Smooth muscle cell (in vitro differentiated cells): ENCODE results near the gene CCR5AS.

Experiments
- DNase-seq: peaks from one replicate; lab custom pipeline; 2025; ENCODE audit not compliant: unreplicated experiment; lab: John Stamatoyannopoulos, UW
- H2AFZ ChIP-seq: fragments of 200-600 bp; sonication (generic); 2 replicates; pipeline ENCODE4 v1.6.0; 2016; ENCODE audit warnings: antibody characterized with exemption, low read depth, mild to moderate bottlenecking
- H3F3A ChIP-seq: fragments of 200-600 bp; sonication (generic); 2 replicates; pipeline ENCODE4 v1.6.0; 2017; ENCODE audit warnings: antibody characterized with exemption, low read depth
- H3K27ac ChIP-seq: fragments of 200-600 bp; sonication (generic); 2 replicates; pipeline ENCODE4 v1.5.1; 2016; ENCODE audit warnings: low read depth, mild to moderate bottlenecking
- H3K27me3 ChIP-seq: fragments of 200-600 bp; sonication (generic); 2 replicates; pipeline ENCODE4 v1.6.1; 2016; ENCODE audit warnings: low read depth, mild to moderate bottlenecking
- H3K36me3 ChIP-seq: fragments of 200-600 bp; sonication (generic); 2 replicates; pipeline ENCODE4 v1.5.1; 2016; ENCODE audit warnings: low read depth
- H3K4me1 ChIP-seq: fragments of 200-600 bp; sonication (generic); 2 replicates; pipeline ENCODE4 v1.5.1; 2016; ENCODE audit warnings: low read depth
- H3K4me2 ChIP-seq: fragments of 200-600 bp; sonication (generic); 2 replicates; pipeline ENCODE4 v1.6.0; 2016; ENCODE audit warnings: mild to moderate bottlenecking
- H3K4me3 ChIP-seq: fragments of 200-600 bp; sonication (generic); 2 replicates; pipeline ENCODE4 v1.5.1; 2016; ENCODE audit warnings: mild to moderate bottlenecking
- H3K79me2 ChIP-seq: fragments of 200-600 bp; sonication (generic); 2 replicates; pipeline ENCODE4 v1.6.0; 2016; ENCODE audit warnings: low read depth, mild to moderate bottlenecking
- H3K9ac ChIP-seq: fragments of 200-600 bp; sonication (generic); 2 replicates; pipeline ENCODE4 v1.6.0; 2016; ENCODE audit warnings: low read depth
- H3K9me3 ChIP-seq: fragments of 200-600 bp; sonication (generic); replicated peaks from 2 replicates; pipeline ENCODE4 v1.5.1; 2016; ENCODE audit warnings: low read depth
- H4K20me1 ChIP-seq: fragments of 200-600 bp; sonication (generic); 2 replicates; pipeline ENCODE4 v1.6.0; 2016; ENCODE audit warnings: low read depth
- CTCF ChIP-seq: fragments of 200-600 bp; sonication (generic); IDR thresholded peaks from 2 replicates; pipeline ENCODE4 v1.5.1; 2017; ENCODE audit warnings: borderline replicate concordance, mild to moderate bottlenecking, antibody characterized with exemption; ENCODE audit not compliant: insufficient read depth, poor library complexity, severe bottlenecking
- WGBS: methylation state at CpG from one replicate; pipeline ENCODE4 v1.1.7; 2016; ENCODE audit warnings: low lambda C conversion rate; 5-methylcytosine and 5-hydroxymethylcytosine counted together

The CCR5AS gene

GRCh38 chr3:46454606-46455005, 47.7 kb upstream of the CCR5AS start:
- no peak overlapping the region for H3K4me3 ChIP-seq
- H3K4me1 ChIP-seq, result no peaks in the 10 kb centered on the region
- no peaks in the 10 kb centered on the region for H3F3A ChIP-seq
- no peak overlapping the region for H3K27ac ChIP-seq
- no peak overlapping the region for H2AFZ ChIP-seq
- H3K36me3 ChIP-seq, result no peaks in the 10 kb centered on the region
- no peak for DNase-seq
- H3K9ac ChIP-seq, result no peak overlapping the region
- WGBS, result 85% methylated on average over 7 of the region's 7 CpGs
- no peak overlapping the region for H3K4me2 ChIP-seq
- no peaks in the 10 kb centered on the region for H3K79me2 ChIP-seq
- peaks cover 18% of the 10 kb centered on the region for H3K27me3 ChIP-seq
- no peaks in the 10 kb centered on the region for H3K9me3 ChIP-seq
- no peak for TF ChIP-seq CTCF
- H4K20me1 ChIP-seq, result no peaks in the 10 kb centered on the region

- no peak overlapping the region for H3K9ac ChIP-seq
- TF ChIP-seq CTCF, result no peak
- no peak for DNase-seq
- H2AFZ ChIP-seq, result no peak overlapping the region
- no peaks in the 10 kb centered on the region for H3K9me3 ChIP-seq
- H3F3A ChIP-seq, result no peaks in the 10 kb centered on the region
- no peak overlapping the region for H3K4me2 ChIP-seq
- no peak overlapping the region for H3K27ac ChIP-seq
- H3K4me3 ChIP-seq, result no peak overlapping the region
- no peaks in the 10 kb centered on the region for H3K36me3 ChIP-seq
- H3K27me3 ChIP-seq, result peaks cover 18% of the 10 kb centered on the region
- no peaks in the 10 kb centered on the region for H4K20me1 ChIP-seq
- H3K4me1 ChIP-seq, result no peaks in the 10 kb centered on the region
- 90% methylated on average over 3 of the region's 3 CpGs for WGBS
- no peaks in the 10 kb centered on the region for H3K79me2 ChIP-seq
Measured at GRCh38 chr3:46454209-46454595, 47.3 kb upstream of the CCR5AS start.

- H3K4me2 ChIP-seq, result no peak overlapping the region
- no peaks in the 10 kb centered on the region for H3K9me3 ChIP-seq
- no peak for DNase-seq
- H3K4me3 ChIP-seq, result no peak overlapping the region
- no peak overlapping the region for H3K9ac ChIP-seq
- TF ChIP-seq CTCF, result no peak
- H4K20me1 ChIP-seq, result no peaks in the 10 kb centered on the region
- H3K27ac ChIP-seq, result no peak overlapping the region
- H3K27me3 ChIP-seq, result peaks cover 18% of the 10 kb centered on the region
- H3F3A ChIP-seq, result no peaks in the 10 kb centered on the region
- 81% methylated on average over 7 of the region's 7 CpGs for WGBS
- no peak overlapping the region for H2AFZ ChIP-seq
- no peaks in the 10 kb centered on the region for H3K4me1 ChIP-seq
- H3K79me2 ChIP-seq, result no peaks in the 10 kb centered on the region
- no peaks in the 10 kb centered on the region for H3K36me3 ChIP-seq
Measured at GRCh38 chr3:46453526-46454208, 46.8 kb upstream of the CCR5AS start.
